H1 (cell line): ENCODE measurements around the gene CRYBG3.

Source experiments
- CTCF ChIP-seq, 3 experiments: IDR thresholded peaks; 1 replicate in 2 of 3; 2 replicates in 1 of 3; pipeline versions ENCODE4 v1.5.1 to v1.6.1; 2011; ENCODE audit warnings: low read length in 3 of 3, mild to moderate bottlenecking in 3 of 3, inconsistent platforms in 2 of 3, low read depth in 1 of 3, moderate library complexity in 1 of 3; ENCODE audit not compliant: insufficient read depth in 1 of 3; ENCODE audit errors: control extremely low read depth in 1 of 3
- EZH2 ChIP-seq: fragments of 200-600 bp; sonication (generic); IDR thresholded peaks from 2 replicates; pipeline ENCODE4 v1.7.1; 2012; ENCODE audit warnings: low read depth, mild to moderate bottlenecking, moderate library complexity, low read length, inconsistent platforms; ENCODE audit not compliant: severe bottlenecking
- GABPA ChIP-seq: IDR thresholded peaks from 2 replicates; pipeline ENCODE4 v1.6.1; 2011; ENCODE audit warnings: mild to moderate bottlenecking, low read length, moderate library complexity, borderline replicate concordance; ENCODE audit not compliant: insufficient read depth
- POLR2A ChIP-seq, 2 experiments: IDR thresholded peaks; 1 replicate in 1 of 2; 2 replicates in 1 of 2; pipeline ENCODE4 v1.6.1; 2011; ENCODE audit warnings: low read depth in 2 of 2, low read length in 2 of 2, mild to moderate bottlenecking in 2 of 2; ENCODE audit errors: control extremely low read depth in 1 of 2
- POLR2AphosphoS5 ChIP-seq: IDR thresholded peaks from 2 replicates; pipeline ENCODE4 v1.6.1; 2011; ENCODE audit warnings: low read depth, low read length
- RFX5 ChIP-seq: IDR thresholded peaks from 2 replicates; pipeline ENCODE4 v1.6.1; 2011; ENCODE audit warnings: low read depth, low read length, improper control_type of control experiment, borderline replicate concordance
- SAP30 ChIP-seq: fragments of 300-600 bp; sonication (generic); IDR thresholded peaks from 2 replicates; pipeline ENCODE4 v1.7.1; 2012; ENCODE audit warnings: low read length, moderate library complexity, mild to moderate bottlenecking, inconsistent platforms; ENCODE audit not compliant: insufficient read depth, insufficient replicate concordance
- SP1 ChIP-seq: IDR thresholded peaks from 2 replicates; pipeline ENCODE4 v1.6.1; 2011; ENCODE audit warnings: low read depth, low read length
- SP2 ChIP-seq: IDR thresholded peaks from 2 replicates; pipeline ENCODE4 v1.6.1; 2012; ENCODE audit warnings: mild to moderate bottlenecking, low read length, inconsistent platforms
- SRF ChIP-seq: IDR thresholded peaks from 2 replicates; pipeline ENCODE4 v1.6.1; 2011; ENCODE audit warnings: mild to moderate bottlenecking, low read depth, low read length, moderate library complexity
- USF2 ChIP-seq: IDR thresholded peaks from 2 replicates; pipeline ENCODE4 v1.6.1; 2011; ENCODE audit warnings: low read length, improper control_type of control experiment
- ZNF274 ChIP-seq: IDR thresholded peaks from 2 replicates; pipeline ENCODE4 v1.7.0; 2012; ENCODE audit warnings: low read length, borderline replicate concordance; ENCODE audit errors: extremely low read depth

GRCh38 chr3:97934980-97935695 is 113.3 kb downstream of the CRYBG3 start:
- TF ChIP-seq EZH2 (no peak), CTCF (IDR thresholded peaks at IDR 0.05; ENCODE audit: control extremely low read depth in 1 of 3, insufficient read depth in 1 of 3, low read depth in 1 of 3, low read length in 3 of 3) (no peak), SP1 (no peak), ZNF274 (no peak), POLR2A (IDR thresholded peaks at IDR 0.05; ENCODE audit: control extremely low read depth in 1 of 2, low read depth in 2 of 2, low read length in 2 of 2) (no peak), SRF (no peak), USF2 (no peak), RFX5 (no peak), POLR2AphosphoS5 (no peak), SP2 (no peak), GABPA (no peak), SAP30 (no peak)
